Measurements from ENCODE around the gene SMOC2.
"Not testable (repeated sequence)": the region's sequence is repeated elsewhere in the genome, so short reads cannot be mapped to it uniquely, and the experiment has no call there.

The SMOC2 gene

DNA sequence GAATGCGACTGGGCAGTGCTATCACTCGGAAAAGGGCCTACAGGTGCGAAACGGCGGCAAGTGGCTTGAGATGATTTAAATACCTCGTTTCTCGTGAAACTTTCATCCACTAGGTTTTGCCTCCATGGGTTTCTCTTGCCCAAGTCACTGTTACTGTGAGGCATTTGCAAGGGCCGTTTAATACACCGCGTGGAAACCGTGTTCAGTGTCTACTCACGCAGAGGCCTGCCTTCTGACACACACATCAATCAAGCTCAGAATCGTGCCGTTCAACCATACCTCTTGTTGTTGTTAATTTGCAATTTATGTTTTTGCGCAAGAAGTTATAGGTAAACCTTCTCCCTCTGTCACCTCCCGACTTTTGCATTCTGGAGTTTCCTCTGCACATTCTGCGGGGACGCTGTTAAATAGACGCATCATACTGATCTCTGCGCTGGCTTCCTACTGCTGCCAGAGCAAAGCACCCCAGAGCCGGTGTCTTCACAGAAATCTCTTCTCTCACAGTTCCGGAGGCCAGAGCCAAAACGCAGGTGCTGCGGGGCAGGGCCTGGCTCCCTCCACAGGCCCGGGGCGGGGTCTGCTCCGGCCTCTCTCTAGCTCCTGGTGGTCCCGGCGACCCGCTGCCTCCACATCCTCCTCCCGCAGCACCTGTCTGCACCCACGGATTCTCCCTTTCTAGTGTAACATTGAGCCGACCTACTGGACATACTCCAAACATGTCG, 251.4 kb downstream of the SMOC2 start:
- DNase-seq = no peak

GRCh38 chr6:168692915-168693257, 251.9 kb downstream of the SMOC2 start:
- DNase-seq = not testable (repeated sequence)

DNA sequence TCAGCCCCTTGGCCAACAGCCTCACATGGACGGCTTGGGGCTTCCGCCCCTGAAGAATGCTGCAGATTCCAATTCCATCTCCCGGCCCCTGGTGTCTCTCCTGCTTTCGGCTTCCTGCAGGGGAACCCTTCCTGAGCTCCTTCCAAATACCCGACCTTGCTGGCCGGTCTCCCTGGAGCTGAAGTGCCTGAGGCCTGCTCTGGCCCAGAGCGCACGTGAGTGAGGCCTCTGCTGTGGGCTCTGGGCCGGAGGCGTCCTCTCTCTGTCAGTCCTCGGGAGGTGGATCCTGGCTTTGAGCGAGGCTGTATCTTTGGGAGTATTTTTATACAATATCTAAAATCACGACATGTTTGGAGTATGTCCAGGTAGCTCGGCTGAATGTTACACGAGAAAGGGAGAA, 253.8 kb downstream of the SMOC2 start:
- DNase-seq = not testable (repeated sequence)

- no peak for DNase-seq
These were observed 254.7 kb downstream of the SMOC2 start for GRCh38 chr6:168695701-168696100.

GRCh38 chr6:168698923-168699322, 257.9 kb downstream of the SMOC2 start:
- no peak for DNase-seq

DNA sequence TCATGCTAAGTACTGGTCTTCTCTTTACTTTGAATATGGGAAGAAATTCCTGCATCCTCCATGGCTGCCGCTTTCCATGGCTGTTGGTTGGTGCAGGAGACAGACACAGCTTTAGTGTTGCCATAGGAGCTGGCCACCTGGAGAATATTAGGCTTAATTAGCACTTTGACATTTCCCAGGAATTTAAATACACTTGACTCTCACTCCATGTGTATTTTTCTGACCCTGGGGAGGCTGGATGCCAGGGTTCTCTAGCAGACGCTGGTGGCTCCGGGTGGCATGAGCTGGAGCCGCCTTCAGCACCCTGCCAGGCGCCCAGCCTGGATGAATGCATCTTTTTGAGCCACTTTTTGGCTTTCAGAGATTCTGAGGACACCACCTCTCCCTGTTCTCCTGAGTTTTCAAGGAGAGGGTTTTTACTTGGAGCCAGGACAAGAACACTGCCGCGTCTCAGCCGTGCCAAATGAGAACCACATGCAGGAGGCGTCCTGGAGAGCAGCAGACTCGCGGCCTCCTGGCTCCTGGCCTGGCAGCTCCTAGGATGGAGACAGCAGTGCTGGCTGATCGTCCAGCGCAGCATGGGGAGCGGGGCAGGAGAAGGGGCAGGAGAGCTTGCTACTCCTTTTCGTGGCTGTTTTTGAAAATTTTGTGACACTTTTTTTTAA, 258.8 kb downstream of the SMOC2 start:
- no peak for DNase-seq

DNA sequence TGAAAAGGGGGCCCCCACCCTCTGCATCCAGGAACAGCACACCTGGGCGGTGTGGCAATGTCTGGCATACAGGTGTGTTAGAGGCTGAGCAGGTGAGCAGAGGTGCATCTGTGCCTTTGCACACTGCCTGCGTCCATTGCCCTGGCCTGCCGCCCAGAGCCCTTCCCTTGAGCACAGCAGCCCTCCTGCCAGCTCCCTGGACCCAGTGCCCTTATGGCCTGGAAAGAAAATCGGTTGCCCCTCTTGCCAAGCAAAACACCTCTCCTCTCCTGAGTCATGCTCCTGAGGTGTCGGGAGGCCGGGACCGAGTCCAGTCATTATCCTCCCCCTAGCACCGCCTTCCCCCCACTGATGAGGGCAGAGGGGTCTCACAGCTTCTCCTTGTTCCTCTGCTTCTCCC, 259.9 kb downstream of the SMOC2 start:
- DNase-seq = no peak

DNA sequence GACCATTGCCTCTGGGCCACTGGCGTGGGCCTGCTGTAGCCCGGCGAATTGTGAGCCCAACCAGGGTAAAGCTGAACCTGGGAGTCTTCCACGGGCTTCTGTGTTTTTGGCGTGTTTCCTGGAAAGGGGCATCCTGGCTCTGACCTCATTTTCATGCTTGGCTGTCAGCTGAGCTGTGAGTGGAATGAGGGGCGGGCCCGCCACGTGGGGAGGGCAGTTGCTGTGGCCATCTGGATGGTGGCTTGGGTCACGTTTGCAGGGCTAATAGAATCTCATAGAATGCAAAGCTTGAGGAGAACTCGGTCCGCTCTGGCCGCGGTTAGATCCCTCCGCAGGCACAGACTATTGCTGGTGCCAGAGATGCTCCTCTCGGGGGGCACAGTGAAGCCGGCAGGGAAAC, 263.0 kb downstream of the SMOC2 start:
- no peak for DNase-seq

- DNase-seq = no peak
These were observed 263.7 kb downstream of the SMOC2 start for GRCh38 chr6:168704678-168705077.

DNA sequence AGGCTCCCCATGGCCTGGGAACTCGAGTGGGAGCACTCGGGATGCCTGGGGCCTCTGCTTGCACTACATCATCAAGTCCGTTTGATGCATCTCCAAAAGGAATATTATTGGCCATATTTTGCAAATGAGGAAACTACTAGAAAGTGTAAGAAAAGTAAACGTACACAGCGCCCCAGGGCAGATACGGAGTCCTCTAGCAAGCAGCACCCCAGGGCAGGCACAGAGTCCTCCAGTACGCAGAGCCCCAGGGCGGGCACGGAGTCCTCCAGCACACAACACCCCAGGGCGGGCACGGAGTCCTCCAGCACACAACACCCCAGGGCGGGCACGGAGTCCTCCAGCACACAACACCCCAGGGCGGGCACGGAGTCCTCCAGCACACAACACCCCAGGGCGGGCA, 264.3 kb downstream of the SMOC2 start:
- not testable (repeated sequence) for DNase-seq

GRCh38 chr6:168706471-168707177, 265.6 kb downstream of the SMOC2 start:
- no peak for DNase-seq

- peak; percentile 9 for DNase-seq
These were observed 267.5 kb downstream of the SMOC2 start for GRCh38 chr6:168708526-168708925.

- DNase-seq = no peak
These were observed 268.0 kb downstream of the SMOC2 start for GRCh38 chr6:168708984-168709383.

DNA sequence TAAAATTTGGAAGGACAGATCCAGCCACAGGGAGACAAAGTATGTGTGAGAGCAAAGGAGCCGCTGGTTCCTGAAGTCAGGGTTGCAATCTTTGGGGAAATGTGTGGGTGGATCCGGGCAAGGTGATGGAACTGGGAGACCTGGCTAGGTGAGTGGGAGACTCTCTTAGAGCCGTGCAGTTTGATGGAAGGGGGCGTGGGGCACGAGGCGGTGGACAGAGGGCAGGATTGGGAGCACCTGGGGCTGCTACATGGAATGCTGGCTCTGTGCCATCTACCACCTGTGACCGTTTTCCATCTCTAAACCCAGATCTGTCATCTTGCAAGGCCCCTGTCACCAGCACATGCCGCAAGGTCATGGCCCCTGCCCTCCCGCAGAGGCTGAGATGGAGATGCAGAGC, 268.4 kb downstream of the SMOC2 start:
- DNase-seq = no peak

- no peak for DNase-seq
These were observed 269.0 kb downstream of the SMOC2 start for GRCh38 chr6:168709991-168710390.

GRCh38 chr6:168711049-168711640, 270.2 kb downstream of the SMOC2 start:
- DNase-seq = no peak

DNA sequence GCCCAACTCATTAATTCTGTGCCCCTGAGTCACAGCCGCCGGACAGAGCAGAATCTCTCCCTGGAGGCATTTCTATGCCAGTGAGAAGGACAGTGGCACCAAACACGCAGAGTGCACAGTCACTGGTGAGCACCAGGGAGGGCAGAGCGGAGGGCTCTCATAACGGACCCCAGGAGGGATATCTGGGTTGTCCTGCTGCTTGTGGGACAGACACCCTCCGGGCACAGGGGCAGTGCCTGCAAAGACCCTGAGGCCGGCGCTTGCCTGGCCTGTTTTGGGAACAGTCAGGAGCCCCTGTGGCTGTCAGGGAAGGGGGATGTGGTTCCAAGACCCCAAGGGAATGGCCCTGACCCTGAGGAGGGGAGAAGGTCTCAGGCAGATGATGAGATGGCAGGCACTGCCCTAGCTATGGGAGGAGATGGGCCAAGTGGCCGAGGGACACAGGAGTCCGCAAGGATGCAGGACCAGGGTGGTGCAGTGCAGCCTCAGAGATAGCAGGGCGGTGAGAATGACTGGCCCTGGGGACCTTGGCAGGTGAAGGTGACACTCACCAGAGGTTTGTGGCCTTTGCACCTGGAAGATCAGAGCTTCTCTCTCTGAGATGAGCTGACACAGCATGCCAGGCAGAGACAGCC, 270.8 kb downstream of the SMOC2 start:
- DNase-seq = no peak

DNA sequence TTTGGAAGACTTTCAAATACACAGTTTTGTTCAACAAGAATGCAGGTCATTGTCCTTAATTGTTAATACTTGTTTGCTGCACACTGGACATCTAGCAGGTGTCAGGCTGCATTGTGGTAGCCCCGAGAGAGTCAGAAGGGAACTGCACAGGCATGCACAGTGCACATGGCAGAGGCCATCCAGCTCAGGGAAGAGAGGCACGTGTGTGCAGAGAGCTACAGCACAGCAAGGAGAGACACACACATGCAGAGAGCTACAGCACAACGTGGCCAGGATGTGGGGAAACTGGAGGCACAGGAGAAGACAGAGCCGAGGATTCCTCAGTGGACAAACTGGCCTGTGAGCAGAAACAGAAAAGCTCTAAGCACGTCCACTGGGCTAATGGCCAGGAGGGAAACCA, 272.0 kb downstream of the SMOC2 start:
- no peak for DNase-seq

GRCh38 chr6:168713839-168714238, 272.9 kb downstream of the SMOC2 start:
- DNase-seq = no peak

- no peak for DNase-seq
These were observed 273.7 kb downstream of the SMOC2 start for GRCh38 chr6:168714547-168715260.

- DNase-seq = no peak
These were observed 274.9 kb downstream of the SMOC2 start for GRCh38 chr6:168715643-168716481.

GRCh38 chr6:168716581-168716980, 275.6 kb downstream of the SMOC2 start:
- no peak for DNase-seq

All from NCI-H187 treated with DMSO at 0.1 percent for 48 hours (cell line).